Activated B cell treated with CpG ODN at 0.5 μM for 24 hours (primary cell): ENCODE measurements around the gene PA2G4. TPM values are rescaled to one million over a fixed set of nuclear protein-coding genes. Genes with fewer than 3 reads are reported as not detected.

Experiments used
- ATAC-seq: fragments of 200-7000 bp; cut with Tn5 transposase; one replicate; pipeline ENCODE4 v1.10.0; 2021; ENCODE audit warnings: low read depth, mild to moderate bottlenecking, moderate library complexity
- CTCF ChIA-PET: fragments of 350-600 bp; sonication (Branson Sonifier 250); formaldehyde crosslinking; loops from one replicate; lab custom pipeline; 2021; ENCODE audit warnings: antibody characterized with exemption; lab: Charles Lee
- POLR2A ChIA-PET: fragments of 350-600 bp; sonication (Branson Sonifier 250); formaldehyde crosslinking; loops from one replicate; lab custom pipeline; 2021; ENCODE audit warnings: antibody characterized with exemption; lab: Charles Lee
- DNase-seq: peaks from one replicate; pipeline ENCODE4 v3.0.0; 2022
- H3K27ac Mint-ChIP-seq: one replicate; pipeline ENCODE4 v1.8.0; 2020; ENCODE audit warnings: mixed read lengths
- H3K27me3 Mint-ChIP-seq: one replicate; pipeline ENCODE4 v1.8.0; 2021; ENCODE audit warnings: mixed read lengths
- H3K36me3 Mint-ChIP-seq: one replicate; pipeline ENCODE4 v1.8.0; 2021; ENCODE audit warnings: low read depth, mixed read lengths
- H3K4me1 Mint-ChIP-seq: one replicate; pipeline ENCODE4 v1.8.0; 2021; ENCODE audit warnings: mixed read lengths
- H3K4me3 Mint-ChIP-seq: one replicate; pipeline ENCODE4 v1.8.0; 2020; ENCODE audit warnings: mild to moderate bottlenecking, mixed read lengths
- H3K9me3 Mint-ChIP-seq: one replicate; pipeline ENCODE4 v1.8.0; 2020; ENCODE audit warnings: mixed read lengths
- intact Hi-C: fragments of 100-400 bp; cut with micrococcal nuclease; formaldehyde crosslinking; loops from one replicate; pipeline ENCODE4 v1.15.1; 2024
- total RNA-seq: library from RNA; stranded (reverse); gene quantifications from 2 replicates; pipeline ENCODE4 v1.2.3, GENCODE V29; 2022
- TF ChIP-seq, protein P1 (sequence below): fragments of 200-600 bp; IDR thresholded peaks from one replicate; pipeline ENCODE4 v1.8.0; 2022; ENCODE audit warnings: antibody characterized with exemption, mild to moderate bottlenecking

PA2G4 gene
- total RNA-seq, 1 donor from 2014 or later, result 137 TPM

DNA sequence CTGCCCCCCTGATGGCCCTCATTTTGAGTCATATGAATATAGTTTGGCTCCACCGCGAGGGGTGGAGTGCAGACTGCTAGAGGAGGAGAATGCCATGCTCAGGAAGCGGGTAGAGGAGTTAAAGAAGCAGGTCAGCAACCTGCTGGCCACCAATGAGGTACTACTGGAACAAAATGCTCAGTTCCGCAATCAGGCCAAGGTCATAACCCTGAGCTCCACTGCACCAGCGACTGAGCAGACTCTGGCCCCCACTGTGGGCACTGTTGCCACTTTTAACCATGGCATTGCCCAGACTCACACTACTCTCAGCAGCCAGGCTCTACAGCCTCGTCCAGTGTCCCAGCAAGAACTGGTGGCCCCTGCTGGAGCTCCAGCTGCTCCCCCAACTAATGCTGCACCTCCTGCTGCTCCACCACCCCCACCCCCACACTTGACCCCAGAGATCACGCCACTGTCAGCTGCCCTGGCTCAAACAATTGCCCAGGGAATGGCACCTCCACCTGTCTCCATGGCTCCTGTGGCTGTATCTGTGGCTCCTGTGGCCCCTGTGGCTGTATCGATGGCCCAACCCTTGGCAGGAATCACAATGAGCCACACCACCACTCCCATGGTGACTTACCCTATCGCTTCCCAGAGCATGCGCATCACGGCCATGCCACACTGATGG, 17.0 kb downstream of the PA2G4 start:
- DNase-seq (no peak), ATAC-seq (no peak)
- ChIA-PET CTCF (interaction anchor here (4.2 to 4.7 kb wide), 2 partner anchors 67 to 101 kb away, joined by 34 to 80 read pairs; partner anchors contain the start of genes RNF41 and SMARCC2), POLR2A (interaction anchor here (0.9 to 1.9 kb wide), 2 partner anchors 9 to 100 kb away, joined by 5 to 6 read pairs; partner anchors contain the start of gene RNF41)
- Mint-ChIP-seq H3K27me3 (no peaks in the 10 kb centered on the region), H3K9me3 (no peaks in the 10 kb centered on the region), H3K4me1 (peaks cover 49% of the 10 kb centered on the region), H3K36me3 (peaks cover 57% of the 10 kb centered on the region), H3K27ac (no peak overlapping the region), H3K4me3 (no peak overlapping the region)
- TF ChIP-seq, protein P1, sequence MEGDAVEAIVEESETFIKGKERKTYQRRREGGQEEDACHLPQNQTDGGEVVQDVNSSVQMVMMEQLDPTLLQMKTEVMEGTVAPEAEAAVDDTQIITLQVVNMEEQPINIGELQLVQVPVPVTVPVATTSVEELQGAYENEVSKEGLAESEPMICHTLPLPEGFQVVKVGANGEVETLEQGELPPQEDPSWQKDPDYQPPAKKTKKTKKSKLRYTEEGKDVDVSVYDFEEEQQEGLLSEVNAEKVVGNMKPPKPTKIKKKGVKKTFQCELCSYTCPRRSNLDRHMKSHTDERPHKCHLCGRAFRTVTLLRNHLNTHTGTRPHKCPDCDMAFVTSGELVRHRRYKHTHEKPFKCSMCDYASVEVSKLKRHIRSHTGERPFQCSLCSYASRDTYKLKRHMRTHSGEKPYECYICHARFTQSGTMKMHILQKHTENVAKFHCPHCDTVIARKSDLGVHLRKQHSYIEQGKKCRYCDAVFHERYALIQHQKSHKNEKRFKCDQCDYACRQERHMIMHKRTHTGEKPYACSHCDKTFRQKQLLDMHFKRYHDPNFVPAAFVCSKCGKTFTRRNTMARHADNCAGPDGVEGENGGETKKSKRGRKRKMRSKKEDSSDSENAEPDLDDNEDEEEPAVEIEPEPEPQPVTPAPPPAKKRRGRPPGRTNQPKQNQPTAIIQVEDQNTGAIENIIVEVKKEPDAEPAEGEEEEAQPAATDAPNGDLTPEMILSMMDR, result no peak
- intact Hi-C loops, result loop anchor here (10.0 kb wide), 1 partner anchor 473 kb away; no protein-coding TSS in a partner anchor

DNA sequence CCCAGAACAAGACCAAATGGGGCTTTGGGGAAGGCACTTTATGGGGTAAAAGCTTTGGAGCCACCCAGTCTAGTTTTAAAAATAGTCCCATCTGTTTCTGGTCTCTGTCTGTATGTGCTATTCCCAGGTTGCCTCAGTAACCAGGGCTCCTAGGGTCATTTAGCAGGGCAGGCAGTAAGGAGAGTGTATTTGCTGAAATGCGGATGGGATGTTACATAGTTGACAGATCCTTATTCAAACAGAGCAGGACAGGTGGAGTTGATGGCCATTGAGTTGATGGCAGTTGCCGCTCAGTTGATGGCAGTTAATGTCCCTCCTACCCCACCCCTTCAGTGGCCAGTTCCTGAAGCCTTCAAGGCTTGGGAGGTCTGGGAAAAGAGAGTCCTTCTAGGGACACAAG, 18.3 kb downstream of the PA2G4 start:
- TF ChIP-seq, protein P1, result no peak
- Mint-ChIP-seq H3K4me3 (no peak overlapping the region), H3K27me3 (no peaks in the 10 kb centered on the region), H3K9me3 (no peaks in the 10 kb centered on the region), H3K27ac (no peak overlapping the region), H3K4me1 (peaks cover 53% of the 10 kb centered on the region), H3K36me3 (peaks cover 44% of the 10 kb centered on the region)
- intact Hi-C loops, result loop anchor here (10.0 kb wide), 1 partner anchor 472 kb away; no protein-coding TSS in a partner anchor
- DNase-seq (no peak), ATAC-seq (no peak)
- CTCF ChIA-PET, result interaction anchor here (0.5 to 1.9 kb wide), 3 partner anchors 39 to 135 kb away, joined by 3 to 5 read pairs (median 4); partner anchors contain the start of genes ANKRD52 and SMARCC2
- POLR2A ChIA-PET, result interaction anchor here (0.6 to 0.9 kb wide), 3 partner anchors 29 to 481 kb away, joined by 3 to 5 read pairs (median 4); no protein-coding TSS in a partner anchor

DNA sequence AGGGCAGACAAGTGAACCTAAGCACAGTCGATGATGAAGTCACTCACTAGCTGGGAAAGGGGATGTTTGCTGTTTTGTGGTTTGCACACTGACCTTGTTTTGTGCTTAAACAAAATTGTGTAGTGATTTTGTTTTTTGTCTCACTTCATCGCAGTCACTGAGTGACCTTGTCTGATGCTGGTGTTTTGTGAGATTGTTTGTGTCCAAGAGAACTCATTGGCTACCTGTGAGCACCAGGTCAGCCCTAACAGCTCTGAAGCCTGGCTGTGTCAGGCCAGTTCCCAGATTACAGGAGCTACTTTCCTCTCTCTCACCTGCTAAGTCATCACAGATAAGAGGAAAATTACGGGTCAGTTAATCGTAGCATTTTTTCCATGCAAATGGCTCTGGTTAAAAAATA, 19.8 kb downstream of the PA2G4 start:
- peak overlapping the region; percentile 50 for H3K27ac Mint-ChIP-seq
- TF ChIP-seq, protein P1, result no peak
- H3K4me1 Mint-ChIP-seq, result peaks cover 46% of the 10 kb centered on the region
- ATAC-seq (no peak), DNase-seq (no peak)
- H3K4me3 Mint-ChIP-seq, result no peak overlapping the region
- no peaks in the 10 kb centered on the region for H3K9me3 Mint-ChIP-seq
- intact Hi-C loops, result loop anchor here (10.0 kb wide), 1 partner anchor 471 kb away; no protein-coding TSS in a partner anchor
- ChIA-PET CTCF (interaction anchor here (1.3 to 6.0 kb wide), 4 partner anchors 65 to 340 kb away, joined by 3 to 59 read pairs (median 4); partner anchors contain the start of genes ANKRD52 and SMARCC2), POLR2A (interaction anchor here (0.6 to 6.3 kb wide), 6 partner anchors 7 to 65 kb away, joined by 3 to 104 read pairs (median 4); partner anchors contain the start of genes MYL6B, PA2G4, RPL41 and SMARCC2)
- no peaks in the 10 kb centered on the region for H3K27me3 Mint-ChIP-seq
- peaks cover 47% of the 10 kb centered on the region for H3K36me3 Mint-ChIP-seq

DNA sequence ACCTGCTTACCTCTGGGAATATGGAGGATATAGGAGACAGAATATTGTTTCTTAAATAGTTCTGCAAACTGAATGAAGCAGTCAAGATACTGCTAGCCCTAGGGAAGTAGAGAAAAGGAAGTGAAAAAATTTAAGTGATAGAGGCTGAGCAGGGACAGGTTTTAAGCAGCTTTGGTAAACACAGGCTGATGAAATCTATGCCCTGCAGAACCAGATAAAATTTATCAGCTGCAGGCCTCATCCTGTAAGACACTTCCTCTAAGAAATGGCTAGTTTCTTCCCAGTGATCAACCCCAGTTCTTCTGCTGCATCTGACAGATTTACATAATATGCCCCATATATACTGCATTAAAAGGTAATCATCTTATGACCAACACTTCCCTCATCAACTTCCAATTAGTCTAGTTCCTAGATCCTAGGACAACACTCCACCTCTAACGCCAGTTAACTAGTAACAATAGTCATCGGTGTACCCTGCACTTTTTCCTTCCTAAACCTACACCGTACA, 22.4 kb downstream of the PA2G4 start:
- intact Hi-C loops, result loop anchor here (1.0 to 10.0 kb wide), 8 partner anchors 8 to 985 kb away; partner anchors contain the start of genes CS, MYL6, NABP2 and SMARCC2
- no peak for DNase-seq
- CTCF ChIA-PET, result interaction anchor here (0.7 to 6.0 kb wide), 11 partner anchors 8 to 337 kb away, joined by 3 to 59 read pairs (median 5); partner anchors contain the start of genes MYL6, MYL6B, SMARCC2 and ZC3H10
- POLR2A ChIA-PET, result interaction anchor here (0.6 to 6.3 kb wide), 17 partner anchors 10 to 297 kb away, joined by 3 to 104 read pairs (median 7); partner anchors contain the start of genes CS, DNAJC14, MYL6 and MYL6B
- peak; percentile 12 for ATAC-seq
- no peaks in the 10 kb centered on the region for H3K9me3 Mint-ChIP-seq
- peak overlapping the region; percentile 97 for H3K4me3 Mint-ChIP-seq
- H3K36me3 Mint-ChIP-seq, result peaks cover 44% of the 10 kb centered on the region
- TF ChIP-seq, protein P1, result no peak
- peak overlapping the region; percentile 98 for H3K27ac Mint-ChIP-seq
- H3K27me3 Mint-ChIP-seq, result no peaks in the 10 kb centered on the region
- peaks cover 60% of the 10 kb centered on the region for H3K4me1 Mint-ChIP-seq
